ENCODE data around the gene COL25A1.

Gene COL25A1

DNA sequence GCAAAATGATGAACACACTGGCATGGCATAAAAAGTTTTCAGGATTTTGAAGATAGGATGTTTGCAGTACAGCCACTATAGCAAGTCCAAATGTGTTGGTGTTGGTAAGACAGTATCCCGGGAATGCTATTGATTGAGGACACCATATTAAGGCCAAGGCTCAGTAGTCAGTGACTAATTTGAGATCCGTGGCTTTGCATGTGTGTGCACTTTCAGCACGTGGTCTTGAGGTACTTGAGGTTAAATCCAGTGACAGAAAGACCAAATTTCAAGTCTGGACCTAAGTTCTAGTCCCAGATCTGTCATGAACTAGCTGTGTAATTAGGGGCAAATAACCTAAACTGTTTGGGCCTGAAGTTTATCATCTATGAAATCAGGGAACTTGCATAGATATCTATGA lies 463.1 kb downstream of the COL25A1 start:
- no peak for DNase-seq

DNA sequence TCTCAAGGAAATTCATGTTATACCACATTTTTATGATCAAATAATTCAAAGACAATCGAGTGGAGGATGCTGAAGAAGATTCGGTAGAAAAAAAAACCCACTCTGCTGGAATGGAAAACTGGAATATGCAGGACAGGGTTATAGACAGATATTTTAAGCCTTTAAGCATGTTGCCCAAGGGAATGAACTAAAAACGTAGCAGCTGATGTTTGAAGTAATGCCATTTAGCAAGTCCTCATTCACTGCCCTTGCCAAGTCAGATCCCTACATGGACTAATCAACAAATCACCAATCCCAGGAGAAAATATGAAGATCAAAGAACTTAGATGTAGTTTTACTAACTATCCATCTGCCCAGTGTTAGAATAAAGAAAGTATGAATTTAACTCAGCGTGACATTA lies 464.0 kb downstream of the COL25A1 start:
- no peak for DNase-seq

DNA sequence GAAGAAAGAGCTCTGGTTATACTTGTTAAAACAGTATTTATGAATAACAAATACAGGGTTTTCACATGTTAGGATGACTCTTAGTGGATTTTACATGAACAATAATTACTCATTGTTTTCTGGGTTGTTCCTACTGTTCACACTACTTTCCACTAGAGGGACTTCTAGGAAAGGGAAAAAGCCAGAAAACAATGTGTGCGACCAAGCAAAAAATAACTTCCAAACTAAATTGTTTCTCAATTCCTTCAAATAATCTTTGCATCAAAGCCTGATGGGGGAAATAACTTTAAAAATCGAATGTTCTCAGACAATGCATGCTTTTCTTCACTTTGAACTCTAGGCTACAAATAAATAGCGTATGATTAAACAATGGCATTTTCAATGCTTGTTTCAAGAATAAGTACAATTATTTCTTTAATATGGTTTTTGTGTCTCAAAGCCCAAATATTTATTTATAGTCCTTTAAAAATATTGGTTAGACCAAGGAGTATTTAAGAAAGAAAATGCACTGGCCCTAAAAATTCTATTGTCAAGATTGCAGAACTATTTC lies 467.5 kb downstream of the COL25A1 start:
- DNase-seq, result peak; percentile 29

DNA sequence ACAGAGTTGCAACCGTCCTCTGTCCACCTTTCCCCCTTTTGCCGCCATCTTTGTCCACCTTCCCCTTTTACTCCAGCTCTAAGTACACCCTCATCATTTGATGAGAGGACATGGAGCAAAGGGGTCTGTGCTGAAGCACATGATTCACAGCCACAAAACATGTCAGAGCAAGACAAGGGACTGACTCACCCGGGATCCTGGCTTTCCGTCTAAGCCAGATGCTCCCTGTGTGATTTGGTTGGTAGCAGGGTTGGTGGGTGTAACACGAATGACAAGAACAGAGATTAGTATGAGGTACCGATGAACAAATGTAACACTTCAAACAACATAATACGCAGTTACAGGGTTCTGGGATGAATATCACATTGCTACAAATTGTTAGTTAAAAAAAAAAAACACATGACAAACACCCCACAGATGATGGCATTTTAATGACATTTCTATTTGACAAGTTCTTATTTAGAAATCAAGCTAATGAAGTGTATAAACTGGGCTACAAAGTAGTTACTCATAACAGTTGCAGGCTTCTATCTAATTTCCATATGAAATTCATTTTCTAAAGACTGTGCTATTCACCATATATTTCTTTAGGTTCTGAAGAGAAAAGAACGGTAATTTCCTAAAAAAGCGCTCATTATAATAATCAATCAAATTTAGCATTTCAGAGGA lies 468.2 kb downstream of the COL25A1 start:
- no peak for DNase-seq

DNA sequence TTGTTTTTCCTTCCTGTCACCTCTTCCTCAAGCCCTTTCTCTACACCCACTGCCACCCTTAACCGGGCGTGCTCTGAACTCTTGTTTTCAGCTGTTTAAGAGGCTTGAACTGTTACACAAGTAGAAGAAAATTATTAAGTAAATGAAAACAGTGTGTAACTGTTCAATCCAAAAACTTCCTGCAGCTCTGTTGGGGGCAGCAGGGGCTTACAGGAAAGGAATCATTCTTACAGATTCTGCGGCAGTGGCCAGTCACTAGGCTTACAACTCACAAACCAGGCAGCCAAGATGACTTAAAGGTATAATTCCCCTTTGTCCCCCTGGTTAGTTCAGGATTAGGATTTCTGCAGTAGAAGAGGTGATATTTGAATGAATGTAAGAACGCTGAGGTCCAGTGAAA lies 469.4 kb downstream of the COL25A1 start:
- no peak for DNase-seq

DNA sequence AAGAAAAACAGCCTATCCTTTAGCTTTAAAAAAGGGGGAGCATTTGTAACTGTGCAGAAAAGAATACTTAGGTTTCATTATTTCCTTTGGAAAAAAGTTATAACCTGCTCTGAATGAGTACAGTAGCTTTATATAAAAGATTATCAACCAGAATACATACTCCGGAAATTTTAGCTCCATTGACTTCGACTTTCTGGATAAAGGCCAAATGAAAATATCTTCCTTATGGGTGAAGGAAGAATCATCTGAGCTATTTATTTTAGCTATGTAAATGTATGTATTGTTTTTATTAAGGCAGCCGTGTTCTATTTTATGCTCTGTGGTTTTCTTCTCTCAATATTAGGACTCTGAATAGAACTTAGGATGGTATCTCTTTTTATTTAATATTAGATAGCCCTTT lies 470.6 kb downstream of the COL25A1 start:
- DNase-seq, result no peak

DNA sequence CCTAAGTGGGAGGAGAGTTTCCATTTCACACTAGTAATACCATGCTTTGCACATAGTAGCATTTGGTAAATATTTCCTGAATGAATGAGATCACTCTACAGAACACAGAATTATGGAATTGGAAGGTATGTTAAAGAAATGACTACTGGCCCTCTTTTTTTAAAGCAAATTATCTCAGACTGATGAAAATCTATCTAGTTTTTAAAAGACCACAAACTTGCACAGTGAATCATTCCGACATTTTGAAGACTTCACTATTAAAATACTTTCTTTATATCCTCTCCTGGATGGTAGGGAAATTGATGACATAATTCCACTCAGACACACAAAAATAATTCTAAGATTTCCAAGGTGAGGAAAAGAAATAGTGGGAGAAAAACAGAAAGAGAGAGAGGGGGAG lies 471.2 kb downstream of the COL25A1 start:
- no peak for DNase-seq

DNA sequence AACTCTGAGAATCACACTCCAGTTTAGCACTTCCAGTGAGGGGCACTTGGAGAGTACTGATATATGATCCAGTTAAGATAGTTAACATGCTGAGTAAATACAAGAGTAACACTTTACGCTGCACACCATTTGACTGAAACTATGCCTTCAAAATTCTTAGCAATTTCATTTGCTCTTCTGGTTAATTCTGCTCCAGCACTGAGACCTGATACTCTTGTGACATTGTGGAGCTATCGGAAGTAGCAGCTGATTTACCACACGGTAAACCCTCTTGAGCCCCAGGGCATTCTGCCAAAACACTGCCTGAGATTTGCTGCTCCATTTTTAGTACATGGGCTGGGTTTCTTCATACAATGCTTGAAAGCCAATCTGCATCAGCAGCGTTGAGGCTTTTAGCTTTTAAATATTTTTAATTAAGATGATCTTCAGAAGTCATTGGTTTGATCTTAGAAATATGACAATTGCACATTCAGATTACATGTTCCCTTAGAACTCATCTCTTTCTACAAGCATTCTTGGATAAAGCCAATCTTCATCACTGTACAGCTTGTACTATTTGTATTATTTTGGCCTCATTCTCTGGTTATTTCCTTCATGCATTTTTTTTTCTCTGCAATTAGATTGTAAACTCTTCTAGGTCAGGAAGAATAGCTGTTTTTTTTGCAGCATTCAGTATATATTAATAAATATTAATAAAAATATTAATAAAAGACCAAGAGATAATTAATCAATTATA lies 471.8 kb downstream of the COL25A1 start:
- peak; percentile 79 for DNase-seq

DNA sequence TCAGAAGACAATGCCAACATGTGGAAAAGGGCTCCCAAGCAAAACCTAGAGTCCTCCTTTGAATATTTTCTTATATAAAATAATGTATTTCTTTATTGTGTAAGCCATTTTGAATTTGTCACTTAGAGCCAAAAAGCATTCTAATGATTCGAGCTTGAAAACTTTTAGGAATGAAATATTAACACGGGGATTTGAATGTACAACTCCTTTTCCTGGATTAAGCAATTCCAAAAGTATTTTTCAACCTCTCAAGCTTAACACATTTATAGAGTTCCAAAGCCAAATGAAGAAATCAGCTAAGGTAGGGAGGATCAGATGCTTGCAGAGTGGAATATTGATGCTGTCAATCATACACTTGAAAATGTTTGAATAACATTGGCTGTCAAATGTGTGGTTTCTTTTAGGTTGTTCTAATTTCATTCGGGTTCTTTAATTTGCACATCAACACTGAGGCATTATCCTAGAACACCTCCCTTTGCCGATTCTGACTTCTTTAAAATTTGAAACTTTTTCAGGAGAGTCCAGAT lies 472.4 kb downstream of the COL25A1 start:
- DNase-seq, result no peak

DNA sequence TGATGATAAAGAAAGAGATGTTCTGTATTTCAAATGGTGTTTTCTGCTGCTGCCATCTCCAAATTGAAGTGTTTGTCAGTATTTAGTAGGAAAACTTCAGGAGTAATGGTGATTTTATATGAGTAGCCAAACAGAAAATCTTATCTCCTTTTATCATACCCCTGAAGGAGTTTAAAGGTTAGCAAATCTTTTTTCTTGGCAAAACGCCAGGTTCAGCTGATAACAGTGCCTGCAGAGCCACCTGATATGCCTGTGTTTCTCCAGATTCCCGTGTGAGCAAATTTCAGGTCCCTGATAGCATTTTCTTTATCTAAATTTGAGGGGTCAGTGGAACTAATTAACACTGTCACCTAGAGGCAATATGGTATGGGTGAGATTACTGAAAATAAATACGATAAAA lies 473.8 kb downstream of the COL25A1 start:
- no peak for DNase-seq

DNA sequence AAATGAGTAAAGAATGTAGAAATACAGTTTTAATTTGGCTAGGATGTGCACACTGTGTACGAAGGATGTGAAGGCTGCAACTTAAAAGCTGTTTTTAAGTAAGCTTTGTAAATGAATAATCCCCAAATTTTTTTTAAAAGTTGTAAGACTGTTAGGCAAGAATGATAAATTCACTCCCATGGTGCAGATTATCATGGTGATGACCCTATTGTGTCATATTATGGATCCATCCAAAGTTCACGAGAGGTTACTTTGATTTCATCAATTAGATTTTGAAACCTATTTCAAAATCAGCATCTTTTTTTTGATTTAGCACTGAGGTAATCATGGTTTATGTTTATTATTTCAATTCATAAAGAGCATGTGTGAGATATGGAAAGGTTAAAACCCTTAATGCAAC lies 476.7 kb downstream of the COL25A1 start:
- no peak for DNase-seq

DNA sequence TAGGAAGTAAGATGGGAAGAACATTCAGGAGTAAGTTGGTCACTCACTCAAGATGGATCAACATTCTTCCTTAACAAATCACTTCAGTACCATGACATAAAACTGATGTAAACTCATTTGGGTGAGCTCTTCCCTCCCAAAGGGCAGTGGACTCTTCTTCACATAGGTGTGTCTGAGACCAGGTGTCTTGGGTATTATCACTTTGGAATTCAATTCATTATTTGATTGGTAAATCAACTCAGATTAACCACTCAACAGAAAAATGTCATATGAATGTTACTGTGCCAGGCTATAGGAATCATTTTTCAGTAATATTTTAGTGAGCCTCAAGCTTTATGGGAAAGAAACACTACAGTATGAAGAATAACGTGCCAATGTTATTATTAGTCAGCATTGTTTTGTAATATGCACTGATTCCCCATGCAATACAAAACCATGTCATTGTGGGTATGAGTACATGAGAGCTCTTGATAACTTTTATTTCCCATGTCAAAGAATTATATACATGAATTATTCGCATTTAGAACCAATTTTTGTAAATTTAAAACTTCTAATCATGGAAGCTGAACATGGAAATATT lies 481.0 kb downstream of the COL25A1 start:
- DNase-seq, result no peak

DNA sequence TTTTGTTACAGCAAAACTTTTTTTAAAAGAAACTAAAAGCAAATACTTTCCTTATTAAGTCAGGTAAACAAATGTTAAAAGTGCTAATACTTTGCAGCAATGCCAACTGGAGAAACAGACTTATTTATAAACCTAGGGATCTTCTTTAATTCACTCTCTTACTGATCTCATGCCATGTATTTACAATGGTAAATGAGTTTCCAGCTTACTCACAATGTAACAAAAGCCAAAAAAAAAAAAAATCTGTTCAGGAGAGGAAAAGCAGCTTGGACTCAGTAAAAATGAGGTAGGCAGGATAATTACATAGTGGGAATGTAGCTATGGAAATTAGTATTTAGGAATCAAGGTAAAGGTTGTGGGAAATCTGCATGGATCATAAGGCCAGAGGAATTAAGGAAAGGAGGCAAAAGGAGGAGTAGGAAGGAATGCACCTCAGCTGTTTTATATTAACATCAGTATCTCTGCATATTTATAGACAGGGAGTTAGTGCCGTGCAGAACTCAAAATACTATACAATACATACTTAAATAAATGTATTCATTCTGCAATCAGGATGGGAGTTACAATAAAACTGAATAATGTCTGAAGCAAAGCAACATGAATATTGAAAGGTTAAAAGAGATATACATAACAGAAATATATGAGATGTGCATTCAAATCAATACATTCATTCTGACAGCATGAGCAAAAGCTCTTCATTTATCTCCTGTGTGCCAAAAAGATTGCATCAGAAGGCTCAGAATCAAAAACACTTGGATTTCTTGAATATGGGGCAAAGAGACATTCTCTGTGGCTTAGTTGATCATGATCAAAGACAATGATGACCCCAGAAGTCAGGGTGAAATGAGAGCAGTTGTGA lies 481.7 kb downstream of the COL25A1 start:
- no peak for DNase-seq

DNA sequence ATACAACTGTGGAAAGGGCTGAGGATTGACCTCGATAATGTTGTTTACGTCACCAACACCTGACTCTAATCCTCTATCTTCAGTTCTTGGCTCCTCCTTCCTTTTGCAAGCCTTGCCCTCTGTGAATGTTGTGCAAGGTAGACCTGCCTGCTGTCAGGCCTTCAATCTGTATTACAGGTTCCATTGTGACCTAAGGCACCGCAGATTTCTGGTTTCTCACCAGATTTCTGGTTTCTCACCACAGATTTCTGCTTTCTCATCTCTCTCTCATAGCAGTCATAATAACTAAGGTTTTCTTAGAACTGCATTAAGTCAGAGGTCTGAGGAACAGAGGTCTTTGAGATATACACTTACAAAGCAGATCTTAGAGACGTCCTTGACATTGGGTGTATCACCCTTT lies 488.1 kb downstream of the COL25A1 start:
- DNase-seq, result peak; percentile 63

DNA sequence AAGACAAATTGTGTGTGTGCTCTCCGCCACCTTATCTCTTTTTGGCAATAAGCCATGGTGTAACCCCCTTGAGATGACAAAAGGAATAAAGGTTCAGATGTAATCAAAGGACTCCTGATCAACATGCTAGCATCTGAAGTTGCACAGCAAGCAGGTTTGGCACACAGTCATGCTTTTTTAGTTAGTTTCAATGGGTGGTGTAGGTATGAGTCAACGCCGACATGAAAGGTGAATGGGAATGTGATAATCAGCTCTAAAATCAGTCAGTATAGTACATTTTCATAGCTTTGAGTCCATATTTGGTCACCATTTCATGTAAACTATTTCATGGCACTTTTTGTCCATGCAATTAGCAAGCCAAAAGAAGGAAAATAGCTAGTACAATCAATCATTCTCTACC lies 489.2 kb downstream of the COL25A1 start:
- peak; percentile 49 for DNase-seq

DNA sequence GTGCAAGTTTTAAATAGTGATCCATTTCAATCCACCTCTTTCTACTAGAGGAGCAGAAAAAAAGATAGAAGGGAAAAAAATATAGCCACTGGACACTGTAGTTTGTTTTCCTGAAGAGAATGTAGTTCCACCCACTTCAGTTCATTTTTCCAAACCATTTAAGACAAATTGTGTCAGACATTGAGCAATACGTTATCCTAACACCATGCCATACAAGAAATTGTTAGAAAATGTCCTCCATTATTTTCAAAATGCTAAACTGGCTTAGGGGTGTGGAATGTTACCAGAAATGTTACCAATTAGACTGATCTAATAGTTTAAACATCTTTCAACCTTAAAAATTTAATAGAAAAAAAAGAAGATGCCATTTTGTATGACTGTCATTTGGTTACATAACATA lies 491.0 kb downstream of the COL25A1 start:
- DNase-seq, result no peak

DNA sequence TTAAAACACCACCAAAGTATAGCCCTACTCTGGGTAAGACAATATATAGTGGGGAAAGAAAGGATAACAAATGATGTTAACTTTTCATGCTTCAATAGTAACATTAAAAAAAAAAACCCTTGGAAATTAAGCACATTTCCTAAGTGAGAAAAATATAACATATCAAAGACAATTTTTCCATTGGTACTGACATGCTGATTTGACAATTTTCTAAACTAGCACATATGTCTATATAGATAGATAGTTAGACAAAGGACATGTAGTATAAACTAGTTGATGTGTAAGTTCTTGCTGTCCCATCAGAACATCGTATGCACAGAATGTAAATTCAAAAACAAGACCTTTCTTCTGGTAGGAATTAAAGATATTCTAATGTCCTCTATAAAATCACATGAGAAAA lies 492.4 kb downstream of the COL25A1 start:
- DNase-seq, result no peak

DNA sequence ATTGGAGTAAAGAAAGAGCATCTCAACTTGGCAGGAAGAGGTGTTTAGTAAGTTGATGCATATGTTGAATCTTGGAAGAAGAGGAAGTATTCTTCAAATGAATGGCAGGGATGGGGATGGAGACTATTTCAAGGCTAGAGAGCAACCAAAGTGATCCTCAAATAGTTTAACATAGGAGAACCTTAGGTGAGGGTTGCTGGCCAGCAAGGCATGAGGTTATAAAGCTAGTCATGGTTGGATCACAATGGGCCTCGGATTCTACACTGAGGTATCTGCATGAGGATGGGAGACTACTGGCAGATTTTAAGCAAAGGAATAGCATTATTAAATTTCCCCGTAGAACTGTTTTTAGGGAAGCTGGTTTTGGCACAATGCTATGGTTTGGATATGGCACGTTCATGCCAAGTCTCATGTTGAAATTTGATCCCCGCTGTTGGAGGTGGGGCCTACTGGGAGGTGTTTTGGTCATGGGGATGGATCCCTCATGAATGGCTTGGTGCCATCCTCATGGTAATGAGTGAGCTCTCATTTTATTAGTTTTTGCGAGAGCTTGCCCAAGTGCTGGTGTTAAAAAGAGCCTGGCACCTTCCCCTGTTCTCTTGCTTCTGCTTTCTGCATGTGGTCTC lies 497.7 kb downstream of the COL25A1 start:
- no peak for DNase-seq

DNA sequence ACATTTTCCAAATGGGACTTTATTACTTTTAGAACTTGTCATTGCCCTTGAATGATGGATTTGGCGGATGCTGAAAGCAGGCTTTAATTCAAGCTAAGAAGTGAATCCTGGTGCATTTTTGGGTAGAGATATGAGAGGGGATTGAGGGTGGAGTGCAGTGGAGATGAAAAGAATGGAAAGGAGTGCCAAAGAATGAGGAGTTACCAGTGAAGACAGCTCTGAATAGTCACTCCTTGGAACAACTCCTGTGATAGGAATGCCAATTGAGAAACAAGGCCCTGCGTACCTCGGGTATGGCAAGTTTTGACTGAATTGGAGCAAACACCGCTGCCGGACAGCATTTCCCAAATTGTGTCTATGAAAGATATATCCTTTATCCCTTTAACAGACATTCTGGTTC lies 503.2 kb downstream of the COL25A1 start:
- no peak for DNase-seq

DNA sequence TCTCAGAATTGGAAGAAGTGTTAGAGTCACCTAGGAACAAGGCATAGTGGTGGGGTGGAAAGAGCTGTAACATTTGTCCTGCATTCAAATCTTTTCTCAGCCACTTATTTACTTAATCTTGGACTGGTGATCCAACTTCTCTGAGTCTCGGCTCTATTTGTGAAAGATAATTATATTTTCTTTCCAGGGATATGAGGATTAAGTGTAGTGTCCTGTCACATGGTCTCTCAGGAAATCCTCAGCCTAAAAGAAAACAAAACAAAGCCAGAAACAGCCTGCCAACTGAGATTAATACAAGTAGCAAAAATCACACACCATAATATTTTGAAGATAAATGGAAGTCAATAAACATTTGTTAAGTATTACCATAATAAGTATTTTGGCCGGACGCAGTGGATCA lies 506.3 kb downstream of the COL25A1 start:
- DNase-seq, result no peak

DNA sequence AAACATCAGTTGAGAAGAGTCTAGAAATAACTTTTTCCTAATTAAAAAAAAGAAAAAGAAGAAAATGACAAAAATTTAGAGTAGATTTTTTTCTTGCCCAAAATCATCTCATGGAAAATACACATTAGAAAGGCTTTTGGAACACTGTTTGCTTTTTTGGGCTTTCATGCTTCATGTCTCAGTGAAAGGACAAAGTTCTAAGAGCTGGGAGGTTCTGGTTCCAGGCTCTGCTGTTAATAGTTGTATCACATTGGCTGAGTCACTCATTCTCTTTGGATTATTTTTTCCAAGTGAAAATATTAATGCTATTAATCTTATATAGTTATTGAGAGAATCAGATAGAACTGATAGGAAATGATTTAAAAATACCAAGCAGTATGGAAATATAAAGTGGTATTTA lies 506.7 kb downstream of the COL25A1 start:
- DNase-seq, result no peak

DNA sequence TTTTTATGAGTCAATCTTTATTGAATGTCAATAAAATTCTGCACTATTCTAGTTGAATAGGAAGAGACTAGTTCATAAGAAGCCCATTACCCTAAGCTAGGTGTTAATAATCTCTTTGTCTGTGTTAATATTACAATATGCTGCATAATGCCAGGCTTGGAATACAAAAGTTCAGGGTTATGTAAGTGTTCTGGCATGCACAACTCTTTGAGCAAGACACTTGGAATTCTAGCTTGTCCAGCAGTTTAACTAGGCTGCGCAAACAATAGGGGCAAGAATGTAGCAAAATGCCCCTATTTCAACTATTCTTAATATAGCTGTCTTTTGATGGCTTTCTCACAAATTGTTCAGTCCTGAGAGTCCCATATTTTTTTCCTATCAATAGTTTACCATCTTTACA lies 508.3 kb downstream of the COL25A1 start:
- DNase-seq, result no peak

DNA sequence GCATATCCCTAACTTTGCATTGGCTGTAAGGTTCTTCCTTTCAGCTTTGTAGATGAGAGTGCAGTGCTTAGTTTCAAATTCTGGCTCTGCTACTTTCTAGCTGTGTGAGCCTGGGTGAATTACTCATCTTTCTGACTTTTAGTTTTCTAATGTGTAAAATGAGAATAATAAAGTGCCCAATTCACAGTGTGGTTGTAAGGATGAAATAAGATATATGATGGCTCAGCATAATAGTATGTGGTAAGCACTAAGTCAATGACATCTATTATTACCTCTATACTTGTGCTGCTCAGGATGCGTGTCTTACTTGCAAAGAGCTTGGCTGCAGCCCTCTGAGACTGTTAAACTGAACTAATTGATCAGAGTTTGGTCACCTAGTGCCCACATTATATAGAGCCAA lies 509.0 kb downstream of the COL25A1 start:
- no peak for DNase-seq
